K562 (cell line): ENCODE data around the gene HTR5A. TPM values are rescaled to one million over a fixed set of nuclear protein-coding genes. Genes with fewer than 3 reads are reported as not detected.
A peak's percentile ranks its signal among the peaks of the same experiment; 100 is the strongest.

Source experiments
- ATAC-seq: fragments of 200-7000 bp; cut with Tn5 transposase; 3 replicates; pipeline ENCODE4 v1.9.1; 2020; ENCODE audit warnings: moderate library complexity
- Bru-seq: library from RNA; stranded (reverse); fragments of 400-500 nt; gene quantifications from one replicate; lab custom pipeline; 2021; lab: Mats Ljungman, UMichigan
- BruChase-seq, 2 experiments: library from RNA; stranded (reverse); fragments of 400-500 nt; gene quantifications; one replicate each; lab custom pipeline; 2021; lab: Mats Ljungman, UMichigan
- BruUV-seq: library from RNA; stranded (reverse); fragments of 400-500 nt; replicated peaks from 2 replicates; lab custom pipeline; 2021; lab: Mats Ljungman, UMichigan
- CTCF ChIA-PET: fragments of 300-600 bp; formaldehyde crosslinking; extraction: SDS; loops from one replicate; lab custom pipeline; 2021; ENCODE audit warnings: low intra/inter-chr PET ratio; lab: Yijun Ruan, JAX
- POLR2A ChIA-PET: fragments of 300-600, 350-650 bp; sonication (Branson Sonifier 250); formaldehyde crosslinking; extraction: SDS; loops from one replicate; lab custom pipeline; 2021; ENCODE audit warnings: antibody characterized with exemption, inconsistent platforms; lab: Yijun Ruan, JAX
- DNase-seq, 4 experiments: peaks; one replicate each; pipeline versions ENCODE4 v3.0.0 to v3.0.0-alpha.2; 2011 to 2018; ENCODE audit warnings: low spot score in 3 of 4, mixed read lengths in 3 of 4; ENCODE audit errors: extremely low read depth in 1 of 4
- FAIRE-seq: peaks from 2 replicates; lab custom pipeline; 2011; peaks lifted over from hg19 to GRCh38; lab: Jason Lieb, UNC
- H2AFZ ChIP-seq: 2 replicates; pipeline ENCODE4 v1.6.0; 2011; ENCODE audit warnings: low read depth, low read length, control low read depth, inconsistent platforms
- H3K27ac ChIP-seq: fragments of 200-600 bp; 3 replicates; pipeline ENCODE4 v1.8.0; 2011; ENCODE audit warnings: low read depth, mild to moderate bottlenecking, control low read depth, inconsistent platforms, low read length, moderate library complexity, mixed read lengths; ENCODE audit errors: extremely low read depth
- H3K27me3 ChIP-seq, 2 experiments: fragments of 300-600 bp in 1 of 2; 2 replicates in 1 of 2; 3 replicates in 1 of 2; pipeline versions ENCODE4 v1.6.0 to v1.8.0; 2011; ENCODE audit warnings: inconsistent platforms in 2 of 2, low read length in 2 of 2, mild to moderate bottlenecking in 1 of 2, mixed read lengths in 1 of 2, moderate library complexity in 1 of 2; ENCODE audit not compliant: control insufficient read depth in 2 of 2, insufficient read depth in 2 of 2
- H3K36me3 ChIP-seq: fragments of 300-600 bp; 3 replicates; pipeline ENCODE4 v1.8.0; 2011; ENCODE audit warnings: mild to moderate bottlenecking, low read length, inconsistent platforms; ENCODE audit not compliant: control insufficient read depth, insufficient read depth
- H3K4me1 ChIP-seq, 2 experiments: fragments of 200-600 bp in 1 of 2; replicated peaks in 1 of 2; 2 replicates in 1 of 2; 3 replicates in 1 of 2; pipeline versions ENCODE4 v1.5.1 to v1.8.0; 2011; ENCODE audit warnings: inconsistent platforms in 2 of 2, low read length in 2 of 2, mild to moderate bottlenecking in 1 of 2, mixed read lengths in 1 of 2, moderate library complexity in 1 of 2; ENCODE audit not compliant: control insufficient read depth in 2 of 2, insufficient read depth in 2 of 2
- H3K4me2 ChIP-seq: 2 replicates; pipeline ENCODE4 v1.6.1; 2011; ENCODE audit warnings: low read length, control low read depth, inconsistent platforms, mixed read lengths; ENCODE audit not compliant: insufficient read depth
- H3K4me3 ChIP-seq: fragments of 200-600 bp; sonication (generic), shearing (Covaris generic); 2 replicates; pipeline ENCODE4 v1.5.1; 2016; ENCODE audit warnings: control low read depth, inconsistent platforms
- H3K79me2 ChIP-seq: fragments of 200-600 bp; 3 replicates; pipeline ENCODE4 v1.8.0; 2011; ENCODE audit warnings: low read length, inconsistent platforms; ENCODE audit not compliant: control insufficient read depth, insufficient read depth
- H3K9ac ChIP-seq, 2 experiments: 2 replicates each; pipeline versions ENCODE4 v1.6.0 to v1.6.1; 2011; ENCODE audit warnings: low read depth in 2 of 2, low read length in 2 of 2, control low read depth in 1 of 2, inconsistent platforms in 1 of 2, mild to moderate bottlenecking in 1 of 2, mixed read lengths in 1 of 2; ENCODE audit not compliant: insufficient read depth in 1 of 2
- H3K9me1 ChIP-seq: one replicate; pipeline ENCODE4 v1.6.0; 2011; ENCODE audit warnings: inconsistent platforms, mild to moderate bottlenecking, low read length, moderate library complexity; ENCODE audit not compliant: control insufficient read depth, insufficient read depth
- H3K9me3 ChIP-seq: replicated peaks from 2 replicates; pipeline ENCODE4 v1.5.1; 2011; ENCODE audit warnings: low read depth, low read length, inconsistent platforms; ENCODE audit not compliant: control insufficient read depth, insufficient read depth
- H4K20me1 ChIP-seq: replicated peaks from 2 replicates; pipeline ENCODE4 v1.6.1; 2011; ENCODE audit warnings: low read length, inconsistent platforms, mixed read lengths; ENCODE audit not compliant: control insufficient read depth, insufficient read depth
- AFF1 ChIP-seq, 2 experiments: fragments of 450-650 bp; IDR thresholded peaks; 2 replicates each; pipeline ENCODE4 v1.6.1; 2018; ENCODE audit warnings: mild to moderate bottlenecking in 2 of 2, low read depth in 1 of 2; ENCODE audit not compliant: partially characterized antibody in 2 of 2
- MTA3 ChIP-seq: fragments of 450-650 bp; formaldehyde crosslinking; IDR thresholded peaks from 2 replicates; pipeline ENCODE4 v1.6.1; 2017; ENCODE audit warnings: mild to moderate bottlenecking, borderline replicate concordance
- MYNN ChIP-seq, 2 experiments: sonication (generic); formaldehyde crosslinking in 1 of 2; IDR thresholded peaks; 2 replicates each; pipeline versions ENCODE4 v1.5.0 to v1.6.1; 2016 to 2020; ENCODE audit warnings: antibody characterized with exemption in 1 of 2, missing genetic modification reagents in 1 of 2
- SFPQ ChIP-seq: fragments of 200-400 bp; formaldehyde crosslinking; IDR thresholded peaks from 2 replicates; pipeline ENCODE4 v1.6.1; 2017; ENCODE audit warnings: mild to moderate bottlenecking, low read depth, low read length, moderate library complexity
- SMAD3 ChIP-seq: fragments of 450-650 bp; formaldehyde crosslinking; conservative IDR thresholded peaks from 2 replicates; pipeline ENCODE4 v1.4.0; 2020; ENCODE audit warnings: mild to moderate bottlenecking
- WGBS: fragments of 100-300 bp; shearing (Covaris generic); methylation state at CpG from one replicate; pipeline ENCODE4 v1.1.6; 2016; ENCODE audit warnings: low coverage, mixed read lengths; ENCODE audit not compliant: insufficient coverage; ENCODE audit errors: missing lambda C conversion rate; 5-methylcytosine and 5-hydroxymethylcytosine counted together
- in situ Hi-C: fragments of 300-500 bp; cut with MboI; formaldehyde crosslinking; loops from 4 replicates; pipeline ENCODE4 v1.15.0; 2018; ENCODE audit warnings: inconsistent platforms, mixed read lengths
- intact Hi-C: fragments of 100-400 bp; cut with micrococcal nuclease; formaldehyde crosslinking; loops from 2 replicates; pipeline ENCODE4 v1.14.2; 2022
- long read RNA-seq, 3 experiments: library from polyadenylated mRNA in 2 of 3; library from RNA in 1 of 3; unstranded in 2 of 3; stranded (forward) in 1 of 3; transcript quantifications; one replicate each; pipeline ENCODE4 v2.0.0, GENCODE V29; 2019 to 2022
- polyA minus RNA-seq, 3 experiments: library from RNA; depleted of rRNA, polyadenylated mRNA; stranded (reverse); fragments of >200 nt; gene quantifications; 2 replicates each; pipeline ENCODE4 v1.2.3, GENCODE V29; 2011
- polyA plus RNA-seq, 8 experiments: library from polyadenylated mRNA; depleted of rRNA in 4 of 8; stranded (reverse) in 5 of 8; unstranded in 3 of 8; fragments of >200 nt; fragmentation: Nextera tagmentation in 2 of 8; fragmentation: Illumina TruSeq in 1 of 8; extraction: Ambion mirVana in 2 of 8; extraction: Trizol in 1 of 8; gene quantifications; 2 replicates each; pipeline versions ENCODE4 v1.2.1 to v1.2.3, GENCODE V29; 2011 to 2014; ENCODE audit warnings: inconsistent platforms in 1 of 8, missing spikeins in 1 of 8
- total RNA-seq, 7 experiments: library from RNA; depleted of rRNA in 6 of 7; stranded (reverse); fragments of >200 nt in 6 of 7; fragmentation: Illumina TruSeq in 2 of 7; extraction: Trizol in 2 of 7; gene quantifications; 2 replicates each; pipeline versions ENCODE4 v1.2.1 to v1.2.3, GENCODE V29; 2011 to 2021; ENCODE audit warnings: low replicate concordance in 1 of 7
- TF ChIP-seq, protein P1 (sequence below): fragments of 250-450 bp; sonication (Bioruptor Pico); IDR thresholded peaks from 2 replicates; pipeline ENCODE4 v1.8.0; 2021; ENCODE audit warnings: borderline replicate concordance, mild to moderate bottlenecking, moderate library complexity; ENCODE audit not compliant: poor library complexity, severe bottlenecking

The HTR5A gene
- total RNA-seq (2011; cell fraction: chromatin; rRNA removed; ENCODE audit: low replicate concordance) = not detected in 2 replicates
- not detected in 2 replicates for total RNA-seq (2011; cell fraction: nucleolus; rRNA removed)
- total RNA-seq (2011; cell fraction: nucleoplasm; rRNA removed) = not detected in 2 replicates
- total RNA-seq (2014; rRNA removed) (not detected in 2 replicates), total RNA-seq (2014; rRNA removed; fragmentation: Illumina TruSeq; extraction: Trizol) (not detected in 2 replicates), total RNA-seq (2015; rRNA removed; fragmentation: Illumina TruSeq; extraction: Trizol) (not detected in 2 replicates), total RNA-seq (2021) (not detected in 2 replicates), polyA plus RNA-seq (2011; rRNA removed) (0.06 TPM in 1 of 2 replicates, not detected in the other), polyA plus RNA-seq (2014; fragmentation: Illumina TruSeq; extraction: Trizol) (not detected in 2 replicates), polyA plus RNA-seq (2014; fragmentation: Nextera tagmentation; extraction: Ambion mirVana) (not detected), polyA plus RNA-seq (2014; rRNA removed) (not detected in 2 replicates), polyA minus RNA-seq (2011; rRNA and poly(A)+ RNA removed) (not detected in 2 replicates), Bru-seq, nascent RNA (percentile 11 among the genes with signal in this experiment), BruChase-seq, experiment 1, labeled RNA remaining after a 2-hour chase (percentile 5 among the genes with signal in this experiment), BruChase-seq, experiment 2, labeled RNA remaining after a 6-hour chase (percentile 6 among the genes with signal in this experiment)
- polyA plus RNA-seq (2011; cell fraction: cytosol; rRNA removed) = not detected in 2 replicates
- not detected in 2 replicates for polyA plus RNA-seq (2011; cell fraction: nucleus; rRNA removed)
- not detected in 2 replicates for polyA plus RNA-seq (2012)
- not detected in 2 replicates for polyA minus RNA-seq (2011; cell fraction: cytosol; rRNA and poly(A)+ RNA removed)
- polyA minus RNA-seq (2011; cell fraction: nucleus; rRNA and poly(A)+ RNA removed) = not detected in 2 replicates
- long read RNA-seq, experiment 1 = 0 reads
- long read RNA-seq, experiment 2 = 0 reads
- long read RNA-seq, experiment 3 = 0 reads

DNA sequence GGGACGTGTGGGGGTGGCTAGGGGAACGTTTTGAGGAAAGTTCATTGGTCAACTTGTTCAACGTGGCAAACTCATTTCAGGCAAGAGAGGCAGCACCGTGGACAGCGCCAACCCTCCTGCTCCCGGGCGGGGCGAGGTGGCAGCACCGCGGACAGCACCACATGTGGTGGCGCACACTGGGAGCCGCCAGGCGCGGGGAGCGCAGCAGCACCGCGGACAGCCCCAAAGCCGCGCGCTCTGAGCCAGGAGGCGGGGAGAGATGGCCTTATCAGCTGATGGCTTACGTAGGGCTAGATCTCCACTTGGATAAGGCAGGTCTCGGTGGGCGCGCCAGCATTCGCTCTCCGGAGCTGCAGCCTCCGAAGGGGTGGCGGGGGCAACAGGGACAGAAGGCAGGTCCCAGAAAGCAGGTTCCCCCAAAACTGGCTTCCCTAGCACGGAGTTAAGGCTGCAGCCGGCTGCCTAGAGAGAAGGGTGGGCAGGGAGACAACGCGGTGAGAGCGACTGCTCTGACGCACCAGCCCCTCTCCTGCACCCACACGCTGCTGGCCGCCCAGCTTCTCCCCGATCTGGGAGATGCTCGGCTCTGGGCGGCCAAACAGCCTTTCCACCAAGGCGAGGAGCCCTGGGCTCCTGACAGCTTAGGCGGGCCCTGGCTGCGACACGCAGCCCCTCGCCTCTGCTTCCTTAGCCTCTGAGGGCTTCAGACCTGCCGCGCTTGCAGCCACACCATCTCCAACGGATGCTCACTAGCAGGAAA lies at the start of gene HTR5A:
HTR5A (plus strand) TSS at position 333 of the 760 bp plus-strand sequence. CDS start 576 bp downstream, outside the sequence.
- FAIRE-seq = peak; percentile 79
- Histone ChIP-seq H2AFZ (no peak within 1 kb of the TSS), H4K20me1 (peaks cover 7% of the 10 kb centered on the region; the same call in 1 of the 2 replicates), H3K9me1 (no peaks in the 10 kb centered on the region), H3K27ac (no peak within 1 kb of the TSS), H3K4me3 (no peak within 1 kb of the TSS), H3K4me1 (peaks cover 0 to 12% of the 10 kb centered on the region in 2 experiments; a peak in 2 of 5 replicates), H3K27me3 (peaks cover 11 to 28% of the 10 kb centered on the region in 2 experiments; a peak in 4 of 5 replicates), H3K9me3 (no peaks in the 10 kb centered on the region), H3K4me2 (no peak within 1 kb of the TSS), H3K36me3 (no peaks in the 10 kb centered on the region), H3K79me2 (no peaks in the 10 kb centered on the region), H3K9ac (no peak within 1 kb of the TSS)
- peak; percentile 100 for ATAC-seq
- CTCF ChIA-PET = interaction anchor here (0.7 kb wide), 1 partner anchor 327 kb away, joined by 3 read pairs; no protein-coding TSS in a partner anchor
- intact Hi-C loops = no loop called here
- no TSS peak for BruUV-seq
- peak; percentile 90 to 97 (median 94) for DNase-seq
- in situ Hi-C loops = no loop called here
- WGBS = 9% methylated on average over 48 of the region's 48 CpGs
- POLR2A ChIA-PET = no interaction called here
- TF ChIP-seq MYNN (IDR thresholded peaks at IDR 0.05) (peak; percentile 14; the same call in 1 of the 2 replicates), MYNN (CRISPR knock-in tag; IDR thresholded peaks at IDR 0.05) (peak; percentile 98), SMAD3 (CRISPR knock-in tag) (peak; percentile 95), SFPQ (no peak), MTA3 (peak; percentile 57; the same call in 1 of the 2 replicates), AFF1 (IDR thresholded peaks at IDR 0.05; ENCODE audit: low read depth in 1 of 2, partially characterized antibody in 2 of 2) (peak in 1 of 2 experiments; percentile 100)
- TF ChIP-seq, protein P1, sequence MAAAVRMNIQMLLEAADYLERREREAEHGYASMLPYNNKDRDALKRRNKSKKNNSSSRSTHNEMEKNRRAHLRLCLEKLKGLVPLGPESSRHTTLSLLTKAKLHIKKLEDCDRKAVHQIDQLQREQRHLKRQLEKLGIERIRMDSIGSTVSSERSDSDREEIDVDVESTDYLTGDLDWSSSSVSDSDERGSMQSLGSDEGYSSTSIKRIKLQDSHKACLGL (CRISPR knock-in tag) = peak; percentile 99
